ENCODE data around the gene SV2B.

Gene SV2B

GRCh38 chr15:91345736-91346135, 245.7 kb downstream of the SV2B start:
- TF ChIP-seq, protein P1, sequence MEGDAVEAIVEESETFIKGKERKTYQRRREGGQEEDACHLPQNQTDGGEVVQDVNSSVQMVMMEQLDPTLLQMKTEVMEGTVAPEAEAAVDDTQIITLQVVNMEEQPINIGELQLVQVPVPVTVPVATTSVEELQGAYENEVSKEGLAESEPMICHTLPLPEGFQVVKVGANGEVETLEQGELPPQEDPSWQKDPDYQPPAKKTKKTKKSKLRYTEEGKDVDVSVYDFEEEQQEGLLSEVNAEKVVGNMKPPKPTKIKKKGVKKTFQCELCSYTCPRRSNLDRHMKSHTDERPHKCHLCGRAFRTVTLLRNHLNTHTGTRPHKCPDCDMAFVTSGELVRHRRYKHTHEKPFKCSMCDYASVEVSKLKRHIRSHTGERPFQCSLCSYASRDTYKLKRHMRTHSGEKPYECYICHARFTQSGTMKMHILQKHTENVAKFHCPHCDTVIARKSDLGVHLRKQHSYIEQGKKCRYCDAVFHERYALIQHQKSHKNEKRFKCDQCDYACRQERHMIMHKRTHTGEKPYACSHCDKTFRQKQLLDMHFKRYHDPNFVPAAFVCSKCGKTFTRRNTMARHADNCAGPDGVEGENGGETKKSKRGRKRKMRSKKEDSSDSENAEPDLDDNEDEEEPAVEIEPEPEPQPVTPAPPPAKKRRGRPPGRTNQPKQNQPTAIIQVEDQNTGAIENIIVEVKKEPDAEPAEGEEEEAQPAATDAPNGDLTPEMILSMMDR (IDR thresholded peaks at IDR 0.05; ENCODE audit: low read depth, low read length, missing control alignments) = no peak
- DNase-seq (ENCODE audit: low read depth) = no peak
- in situ Hi-C loops (cut with HindIII; ENCODE audit: low sequenced_read_pairs) = no loop called here
- H3K4me3 ChIP-seq (ENCODE audit: low read depth, low read length) = no peak overlapping the region

DNA sequence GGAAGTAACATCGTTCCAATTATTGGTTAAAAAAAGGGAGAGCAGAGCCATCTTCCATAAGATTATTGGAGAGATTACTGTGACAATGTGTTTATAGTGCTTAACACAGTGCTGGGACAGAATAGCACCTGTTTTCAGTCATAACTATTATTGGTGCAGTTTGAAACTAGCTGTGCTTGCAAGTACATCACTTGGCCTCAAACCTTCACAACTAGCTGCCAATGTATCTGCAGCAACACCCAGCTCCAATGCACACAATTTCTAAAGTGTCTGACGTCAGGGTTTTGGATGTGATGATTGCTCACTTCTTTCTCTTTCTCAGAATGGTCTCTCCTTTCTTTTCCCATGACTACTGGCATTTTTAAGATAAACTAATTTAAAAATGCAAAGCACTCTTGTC, 246.2 kb downstream of the SV2B start:
- TF ChIP-seq, protein P1 (IDR thresholded peaks at IDR 0.05; ENCODE audit: low read depth, low read length, missing control alignments) = no peak
- no peak for DNase-seq (ENCODE audit: low read depth)
- in situ Hi-C loops (cut with HindIII; ENCODE audit: low sequenced_read_pairs) = no loop called here
- H3K4me3 ChIP-seq (ENCODE audit: low read depth, low read length) = no peak overlapping the region

DNA sequence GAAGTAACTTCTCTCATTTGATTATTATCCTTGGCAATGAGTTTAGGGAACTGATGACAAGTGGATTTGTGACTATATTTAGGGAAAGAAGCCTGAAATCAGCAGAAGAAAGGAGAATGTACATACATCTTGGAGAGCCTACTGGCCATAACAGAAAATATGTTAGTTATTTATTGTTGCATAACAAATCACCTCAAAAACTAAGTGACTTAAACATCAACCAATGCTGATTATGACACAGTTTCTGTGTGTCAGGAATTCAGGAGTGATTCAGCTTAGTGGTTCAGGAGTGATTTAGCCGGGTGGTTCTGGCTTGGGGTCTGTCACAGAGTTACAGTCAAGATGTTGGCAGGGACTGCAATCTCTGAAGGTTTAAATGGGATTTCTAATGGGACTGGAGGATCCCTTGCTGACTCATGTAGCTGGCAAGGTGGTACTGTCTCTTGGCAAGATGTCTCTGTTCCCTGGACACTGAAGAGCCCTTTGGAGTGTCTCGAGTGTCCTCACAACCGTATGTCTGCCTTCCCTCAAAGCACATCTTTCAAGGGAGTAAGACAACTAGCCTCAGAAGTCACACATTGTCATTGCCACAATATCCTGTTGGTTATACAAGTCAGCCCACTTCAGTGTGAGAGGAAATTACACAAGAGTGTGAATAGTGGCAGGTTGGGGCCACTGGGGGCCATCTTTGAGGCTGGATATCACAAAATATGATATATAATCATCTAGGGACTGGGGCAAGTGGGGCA, 248.9 kb downstream of the SV2B start:
- in situ Hi-C loops (cut with HindIII; ENCODE audit: low sequenced_read_pairs) = no loop called here
- H3K4me3 ChIP-seq (ENCODE audit: low read depth, low read length) = no peak overlapping the region
- DNase-seq (ENCODE audit: low read depth) = no peak
- TF ChIP-seq, protein P1 (IDR thresholded peaks at IDR 0.05; ENCODE audit: low read depth, low read length, missing control alignments) = no peak
